HCT116 (cell line): Measurements from ENCODE around the gene ZDHHC14. TPM values are rescaled to one million over a fixed set of nuclear protein-coding genes. Genes with fewer than 3 reads are reported as not detected.

Experiments used
- ATAC-seq: fragments of 200-7000 bp; cut with Tn5 transposase; 2 replicates; pipeline ENCODE4 v1.9.1; 2020; ENCODE audit warnings: mild to moderate bottlenecking, moderate library complexity
- BruUV-seq: library from RNA; stranded (reverse); fragments of 400-500 nt; replicated peaks from 2 replicates; lab custom pipeline; 2021; lab: Mats Ljungman, UMichigan
- CTCF ChIA-PET: fragments of 300-600 bp; sonication (Branson Sonifier 250); formaldehyde crosslinking; loops from one replicate; lab custom pipeline; 2021; ENCODE audit warnings: antibody characterized with exemption; lab: Charles Lee
- POLR2A ChIA-PET: fragments of 300-600, 350-600 bp; sonication (Branson Sonifier 250); formaldehyde crosslinking; loops from one replicate; lab custom pipeline; 2021; ENCODE audit warnings: antibody characterized with exemption; lab: Charles Lee
- RAD21 ChIA-PET, 2 experiments: fragments of 300-600 bp; sonication (Branson Sonifier 250); formaldehyde crosslinking; loops; one replicate each; lab custom pipeline; 2023; ENCODE audit warnings: low total read pairs in 2 of 2; ENCODE audit not compliant: uncharacterized antibody in 2 of 2, unreplicated experiment in 2 of 2, low non-redundant PET in 1 of 2; lab: Charles Lee
- DNase-seq: peaks from one replicate; pipeline ENCODE4 v3.0.0-alpha.2; 2010; ENCODE audit warnings: low read depth, low spot score
- H2AFZ ChIP-seq: fragments of 200-600 bp; shearing (Covaris generic), sonication (generic); 2 replicates; pipeline ENCODE4 v1.6.1; 2017; ENCODE audit warnings: low read depth, mixed run types, mixed read lengths, antibody characterized with exemption, low read length; ENCODE audit not compliant: poor library complexity, severe bottlenecking
- H3K27ac ChIP-seq: 2 replicates; pipeline ENCODE4 v1.5.1; 2012; ENCODE audit warnings: low read depth, low read length
- H3K27me3 ChIP-seq: fragments of 200-600 bp; sonication (generic); 2 replicates; pipeline ENCODE4 v1.6.1; 2016; ENCODE audit warnings: mixed run types, low read length, mixed read lengths; ENCODE audit not compliant: insufficient read depth
- H3K36me3 ChIP-seq, 2 experiments: fragments of 200-500 bp in 1 of 2; fragments of 200-600 bp in 1 of 2; sonication (Bioruptor generic) in 1 of 2; sonication (generic) in 1 of 2; 2 replicates each; pipeline versions ENCODE4 v1.5.1 to v1.6.1; 2014 to 2016; ENCODE audit warnings: low read length in 2 of 2, inconsistent platforms in 1 of 2, mixed read lengths in 1 of 2, mixed run types in 1 of 2; ENCODE audit not compliant: insufficient read depth in 2 of 2, control insufficient read depth in 1 of 2
- H3K4me1 ChIP-seq, 2 experiments: fragments of 200-600 bp in 1 of 2; sonication (generic) in 1 of 2; 2 replicates each; pipeline versions ENCODE4 v1.5.1 to v1.6.1; 2012 to 2017; ENCODE audit warnings: low read length in 2 of 2, inconsistent platforms in 1 of 2, mild to moderate bottlenecking in 1 of 2, mixed read lengths in 1 of 2, mixed run types in 1 of 2, moderate library complexity in 1 of 2; ENCODE audit not compliant: insufficient read depth in 2 of 2, control insufficient read depth in 1 of 2
- H3K4me2 ChIP-seq: fragments of 200-600 bp; sonication (generic); 2 replicates; pipeline ENCODE4 v1.6.1; 2017; ENCODE audit warnings: mixed run types, low read length, mixed read lengths
- H3K4me3 ChIP-seq, 2 experiments: fragments of 200-600 bp in 1 of 2; sonication (generic) in 1 of 2; replicated peaks in 1 of 2; 2 replicates each; pipeline ENCODE4 v1.5.1; 2011 to 2016; ENCODE audit warnings: low read length in 2 of 2, control low read depth in 1 of 2, low read depth in 1 of 2, mild to moderate bottlenecking in 1 of 2, mixed read lengths in 1 of 2, mixed run types in 1 of 2
- H3K79me2 ChIP-seq: fragments of 200-600 bp; sonication (generic); 2 replicates; pipeline ENCODE4 v1.6.1; 2017; ENCODE audit warnings: mild to moderate bottlenecking, mixed run types, low read length, moderate library complexity, mixed read lengths; ENCODE audit not compliant: insufficient read depth
- H3K9ac ChIP-seq: fragments of 200-600 bp; sonication (generic); 2 replicates; pipeline ENCODE4 v1.6.1; 2016; ENCODE audit warnings: low read length, mixed read lengths
- H3K9me2 ChIP-seq: fragments of 200-600 bp; sonication (generic), shearing (Covaris generic); 2 replicates; pipeline ENCODE4 v1.6.1; 2017; ENCODE audit warnings: mixed run types, mild to moderate bottlenecking, moderate library complexity; ENCODE audit not compliant: insufficient read depth
- H3K9me3 ChIP-seq, 2 experiments: fragments of 200-500 bp in 1 of 2; fragments of 200-600 bp in 1 of 2; sonication (Bioruptor generic) in 1 of 2; sonication (generic) in 1 of 2; 2 replicates each; pipeline ENCODE4 v1.6.1; 2014 to 2017; ENCODE audit warnings: low read length in 2 of 2, mixed read lengths in 2 of 2, inconsistent platforms in 1 of 2, low read depth in 1 of 2, mild to moderate bottlenecking in 1 of 2, mixed run types in 1 of 2, moderate library complexity in 1 of 2; ENCODE audit not compliant: control insufficient read depth in 1 of 2, insufficient read depth in 1 of 2
- H4K20me1 ChIP-seq: fragments of 200-600 bp; sonication (generic), shearing (Covaris generic); 2 replicates; pipeline ENCODE4 v1.6.1; 2017; ENCODE audit warnings: mixed run types, mild to moderate bottlenecking, moderate library complexity; ENCODE audit not compliant: insufficient read depth
- ATF3 ChIP-seq: IDR thresholded peaks from 2 replicates; pipeline ENCODE4 v1.6.1; 2012
- CTCF ChIP-seq, 3 experiments: fragments of 200-600 bp in 1 of 3; sonication (generic) in 1 of 3; IDR thresholded peaks in 2 of 3; conservative IDR thresholded peaks in 1 of 3; 2 replicates each; pipeline ENCODE4 v1.5.1; 2012 to 2017; ENCODE audit warnings: low read depth in 2 of 3, low read length in 2 of 3, antibody characterized with exemption in 1 of 3, borderline replicate concordance in 1 of 3, control low read depth in 1 of 3, mild to moderate bottlenecking in 1 of 3, mixed read lengths in 1 of 3, mixed run types in 1 of 3, moderate library complexity in 1 of 3; ENCODE audit not compliant: insufficient read depth in 1 of 3
- EGR1 ChIP-seq: IDR thresholded peaks from 2 replicates; pipeline ENCODE4 v1.6.1; 2012; ENCODE audit warnings: low read depth
- ELF1 ChIP-seq: IDR thresholded peaks from 2 replicates; pipeline ENCODE4 v1.6.1; 2012; ENCODE audit warnings: low read depth, borderline replicate concordance
- EZH2 ChIP-seq: fragments of 200-600 bp; sonication (generic); IDR thresholded peaks from 2 replicates; pipeline ENCODE4 v1.6.1; 2017; ENCODE audit warnings: antibody characterized with exemption, mixed run types
- POLR2A ChIP-seq: IDR thresholded peaks from 2 replicates; pipeline ENCODE4 v1.7.0; 2011; ENCODE audit warnings: borderline replicate concordance; ENCODE audit not compliant: insufficient read depth, insufficient read length; ENCODE audit errors: extremely low read depth
- REST ChIP-seq: IDR thresholded peaks from 2 replicates; pipeline ENCODE4 v1.6.1; 2012; ENCODE audit warnings: low read depth
- SIN3A ChIP-seq: IDR thresholded peaks from 2 replicates; pipeline ENCODE4 v1.6.1; 2012; ENCODE audit warnings: low read depth
- SP1 ChIP-seq: IDR thresholded peaks from 2 replicates; pipeline ENCODE4 v1.6.1; 2012; ENCODE audit warnings: low read depth
- intact Hi-C: fragments of 100-400 bp; cut with micrococcal nuclease; formaldehyde crosslinking; loops from 2 replicates; pipeline ENCODE4 v1.10.0; 2022
- total RNA-seq: library from RNA; stranded (reverse); gene quantifications from one replicate; pipeline ENCODE4 v1.2.1, GENCODE V29; 2021; ENCODE audit not compliant: unreplicated experiment

ZDHHC14 gene
- total RNA-seq, 1 experiment from 2014 or later: 5.3 TPM

GRCh38 chr6:157555455-157556143 is 174.6 kb downstream of the ZDHHC14 start:
- Histone ChIP-seq H3K36me3 (no peaks in the 10 kb centered on the region), H3K27me3 (no peaks in the 10 kb centered on the region), H3K9me3 (no peaks in the 10 kb centered on the region), H2AFZ (no peak overlapping the region), H3K27ac (no peak overlapping the region), H4K20me1 (no peaks in the 10 kb centered on the region), H3K4me1 (peaks cover 0 to 17% of the 10 kb centered on the region in 2 experiments; a peak in 2 of 4 replicates), H3K9ac (no peak overlapping the region), H3K4me3 (no peak overlapping the region), H3K79me2 (no peaks in the 10 kb centered on the region), H3K4me2 (no peak overlapping the region), H3K9me2 (no peaks in the 10 kb centered on the region)
- DNase-seq (no peak), ATAC-seq (no peak)
- RAD21 ChIA-PET: no interaction called here
- CTCF ChIA-PET: no interaction called here
- POLR2A ChIA-PET: no interaction called here
- BruUV-seq: no TSS peak
- no peak for TF ChIP-seq CTCF (IDR thresholded peaks at IDR 0.05 in 2 of 3, conservative IDR thresholded peaks at IDR 0.05 in 1 of 3; ENCODE audit: borderline replicate concordance in 1 of 3, insufficient read depth in 1 of 3, low read depth in 2 of 3, low read length in 2 of 3)
- TF ChIP-seq ELF1: no peak
- no peak for TF ChIP-seq SP1
- TF ChIP-seq EZH2: no peak
- no peak for TF ChIP-seq SIN3A
- no peak for TF ChIP-seq POLR2A
- TF ChIP-seq EGR1: no peak
- no peak for TF ChIP-seq REST
- TF ChIP-seq ATF3: no peak
- intact Hi-C loops: no loop called here
